Endothelial cell of umbilical vein (primary cell): ENCODE results near the gene AGK.

ENCODE experiments used
- EZH2 ChIP-seq: IDR thresholded peaks from 2 replicates; pipeline ENCODE4 v1.6.1; 2012; ENCODE audit warnings: borderline replicate concordance, low read depth, mild to moderate bottlenecking, moderate library complexity, low read length, inconsistent platforms; ENCODE audit not compliant: severe bottlenecking
- FOS ChIP-seq: IDR thresholded peaks from 2 replicates; pipeline ENCODE4 v1.6.1; 2011; ENCODE audit warnings: mild to moderate bottlenecking, low read length, moderate library complexity, borderline replicate concordance; ENCODE audit not compliant: insufficient read depth
- GATA2 ChIP-seq: IDR thresholded peaks from 2 replicates; pipeline ENCODE4 v1.7.0; 2011; ENCODE audit warnings: low read depth, mild to moderate bottlenecking, moderate library complexity, mixed read lengths, low read length; ENCODE audit not compliant: insufficient read length, insufficient read depth
- JUN ChIP-seq: IDR thresholded peaks from 2 replicates; pipeline ENCODE4 v1.6.1; 2011; ENCODE audit warnings: borderline replicate concordance, low read depth; ENCODE audit not compliant: insufficient read length, insufficient read depth
- MYC ChIP-seq: IDR thresholded peaks from one replicate; pipeline ENCODE4 v1.6.1; 2011; ENCODE audit warnings: mild to moderate bottlenecking, low read depth, low read length
- POLR2A ChIP-seq: IDR thresholded peaks from 2 replicates; pipeline ENCODE4 v1.6.1; 2012; ENCODE audit warnings: low read depth, mild to moderate bottlenecking, control low read depth, low read length
- POLR2AphosphoS5 ChIP-seq: IDR thresholded peaks from 2 replicates; pipeline ENCODE4 v1.6.1; 2012; ENCODE audit warnings: low read depth, mild to moderate bottlenecking, control low read depth, low read length, moderate library complexity; ENCODE audit not compliant: insufficient read depth
- TF ChIP-seq, protein P1 (sequence below), 2 donors: IDR thresholded peaks; 1 replicate in 1 of 2; 2 replicates in 1 of 2; pipeline ENCODE4 v1.5.1; 2011; ENCODE audit warnings: low read length in 2 of 2, mild to moderate bottlenecking in 2 of 2, moderate library complexity in 2 of 2, control low read depth in 1 of 2, inconsistent platforms in 1 of 2, low read depth in 1 of 2; ENCODE audit not compliant: insufficient read depth in 1 of 2; ENCODE audit errors: extremely low read depth in 1 of 2
- TF ChIP-seq, protein P2 (sequence below): IDR thresholded peaks from 2 replicates; pipeline ENCODE4 v1.6.1; 2011; ENCODE audit not compliant: insufficient read depth, insufficient read length

DNA sequence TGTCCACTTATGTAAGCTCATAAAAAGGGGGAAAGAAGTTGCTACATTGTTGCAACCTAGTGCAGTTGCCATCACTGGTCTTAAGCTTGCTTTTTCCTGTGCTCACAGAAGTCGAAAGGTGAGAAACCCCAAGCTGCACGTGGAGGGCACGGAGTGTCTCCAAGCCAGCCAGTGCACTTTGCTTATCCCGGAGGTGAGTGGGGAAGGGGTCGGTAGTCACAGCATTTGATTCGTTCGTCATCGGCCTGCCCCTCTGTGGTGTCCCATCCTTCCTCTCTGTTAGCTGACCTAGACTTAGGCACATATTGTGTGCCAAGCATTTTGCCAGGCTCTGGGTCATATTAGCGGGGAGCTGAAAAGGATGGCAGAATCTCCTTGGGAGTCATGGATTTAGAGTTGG is 100.2 kb downstream of the AGK start:
- TF ChIP-seq POLR2AphosphoS5 (no peak), POLR2A (no peak), EZH2 (no peak), FOS (no peak), GATA2 (no peak), JUN (no peak), MYC (no peak)
- TF ChIP-seq, protein P1, sequence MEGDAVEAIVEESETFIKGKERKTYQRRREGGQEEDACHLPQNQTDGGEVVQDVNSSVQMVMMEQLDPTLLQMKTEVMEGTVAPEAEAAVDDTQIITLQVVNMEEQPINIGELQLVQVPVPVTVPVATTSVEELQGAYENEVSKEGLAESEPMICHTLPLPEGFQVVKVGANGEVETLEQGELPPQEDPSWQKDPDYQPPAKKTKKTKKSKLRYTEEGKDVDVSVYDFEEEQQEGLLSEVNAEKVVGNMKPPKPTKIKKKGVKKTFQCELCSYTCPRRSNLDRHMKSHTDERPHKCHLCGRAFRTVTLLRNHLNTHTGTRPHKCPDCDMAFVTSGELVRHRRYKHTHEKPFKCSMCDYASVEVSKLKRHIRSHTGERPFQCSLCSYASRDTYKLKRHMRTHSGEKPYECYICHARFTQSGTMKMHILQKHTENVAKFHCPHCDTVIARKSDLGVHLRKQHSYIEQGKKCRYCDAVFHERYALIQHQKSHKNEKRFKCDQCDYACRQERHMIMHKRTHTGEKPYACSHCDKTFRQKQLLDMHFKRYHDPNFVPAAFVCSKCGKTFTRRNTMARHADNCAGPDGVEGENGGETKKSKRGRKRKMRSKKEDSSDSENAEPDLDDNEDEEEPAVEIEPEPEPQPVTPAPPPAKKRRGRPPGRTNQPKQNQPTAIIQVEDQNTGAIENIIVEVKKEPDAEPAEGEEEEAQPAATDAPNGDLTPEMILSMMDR (IDR thresholded peaks at IDR 0.05; ENCODE audit: extremely low read depth in 1 of 2, insufficient read depth in 1 of 2, low read depth in 1 of 2, low read length in 2 of 2), result no peak
- TF ChIP-seq, protein P2, sequence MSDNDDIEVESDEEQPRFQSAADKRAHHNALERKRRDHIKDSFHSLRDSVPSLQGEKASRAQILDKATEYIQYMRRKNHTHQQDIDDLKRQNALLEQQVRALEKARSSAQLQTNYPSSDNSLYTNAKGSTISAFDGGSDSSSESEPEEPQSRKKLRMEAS, result no peak
